Stimulated activated CD8-positive, alpha-beta memory T cell treated with anti-CD3 and anti-CD28 coated beads, Interleukin-15, amount 100 ng/mL, for 48 hours (primary cell): Measurements from ENCODE around the gene RELN.

Experiments
- DNase-seq, 2 donors: peaks; one replicate each; pipeline ENCODE4 v3.0.0-alpha.2; 2020; ENCODE audit warnings: low read depth in 2 of 2

RELN gene

DNA sequence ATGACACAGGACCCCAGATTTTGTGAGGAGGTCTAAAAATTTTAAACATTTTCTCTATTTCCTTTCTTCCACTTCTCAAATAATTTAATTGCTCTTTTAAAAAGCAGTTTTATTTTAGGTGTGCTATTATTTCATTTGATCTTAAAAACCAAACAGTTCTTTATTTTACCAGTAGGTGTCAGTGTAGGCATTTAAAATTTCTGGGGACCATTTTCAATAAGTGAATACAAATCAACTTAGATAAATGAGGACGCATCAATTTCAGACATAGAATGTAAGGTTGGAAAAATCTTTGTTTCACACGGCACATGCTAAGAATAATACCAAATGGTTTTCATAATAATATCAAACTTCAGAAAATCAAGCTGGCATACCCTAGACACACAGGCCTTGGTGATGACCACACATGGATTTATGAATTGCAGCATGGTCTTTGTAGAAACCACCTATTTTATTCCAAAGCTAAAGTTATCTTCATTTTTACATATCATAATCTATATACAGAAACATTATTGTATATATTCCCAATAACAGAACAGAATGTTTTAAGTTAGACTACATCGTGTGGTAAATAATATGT, 415.9 kb downstream of the RELN start:
- no peak for DNase-seq

- no peak for DNase-seq
Observed at GRCh38 chr7:103571586-103571985, 417.9 kb downstream of the RELN start.

DNA sequence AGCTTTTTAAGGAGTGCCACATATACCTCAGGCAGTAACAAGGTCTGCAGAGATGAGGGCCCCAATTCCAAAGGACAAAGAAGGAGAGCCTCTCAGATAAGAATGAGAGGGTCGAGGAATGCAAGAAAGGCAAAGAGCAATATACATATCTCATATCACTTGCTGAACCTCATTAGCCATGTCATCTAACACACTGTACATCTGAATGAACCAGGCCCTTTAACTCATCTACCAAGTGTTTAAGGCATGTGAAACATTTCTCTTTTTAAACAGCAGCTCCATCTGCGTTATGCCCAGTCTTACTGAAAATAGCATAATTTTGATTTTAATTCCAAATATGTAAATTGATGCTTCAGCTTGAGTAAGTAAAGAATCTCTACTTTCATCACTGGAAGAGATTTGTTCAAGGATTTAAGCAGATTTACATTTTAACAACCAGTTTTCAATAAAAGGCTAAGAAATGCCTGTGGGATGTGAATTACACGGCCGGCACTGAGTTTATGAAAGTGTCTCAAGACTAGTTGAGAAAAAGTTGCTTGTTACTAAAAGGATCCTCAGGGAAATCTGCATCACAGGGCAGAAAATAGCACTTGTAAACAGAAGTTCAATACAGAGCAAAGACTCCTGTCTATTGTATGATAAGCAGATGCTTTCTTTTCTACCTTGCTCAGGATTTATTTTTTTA, 419.7 kb downstream of the RELN start:
- DNase-seq: no peak

GRCh38 chr7:103564416-103564815, 425.0 kb downstream of the RELN start:
- DNase-seq: no peak

DNA sequence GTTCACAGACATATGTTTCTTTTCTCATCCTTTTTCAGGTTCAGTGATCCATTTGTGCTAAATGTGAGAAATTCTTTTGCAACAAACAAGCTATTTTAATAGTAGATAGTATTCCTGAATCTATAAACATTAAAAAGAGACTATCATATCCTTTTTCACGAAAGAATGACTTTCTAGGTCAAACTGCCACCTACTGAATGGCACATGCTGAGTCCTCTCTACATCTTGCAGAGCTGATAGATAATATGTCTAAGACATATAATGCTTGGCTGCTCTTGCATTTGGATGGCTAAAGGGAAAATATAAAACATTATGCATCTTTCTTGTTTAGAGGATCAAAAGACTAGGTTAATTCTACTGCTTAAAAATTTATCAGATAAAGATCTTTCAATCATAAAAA, 429.3 kb downstream of the RELN start:
- no peak for DNase-seq

GRCh38 chr7:103551016-103551415, 438.4 kb downstream of the RELN start:
- DNase-seq: no peak

DNA sequence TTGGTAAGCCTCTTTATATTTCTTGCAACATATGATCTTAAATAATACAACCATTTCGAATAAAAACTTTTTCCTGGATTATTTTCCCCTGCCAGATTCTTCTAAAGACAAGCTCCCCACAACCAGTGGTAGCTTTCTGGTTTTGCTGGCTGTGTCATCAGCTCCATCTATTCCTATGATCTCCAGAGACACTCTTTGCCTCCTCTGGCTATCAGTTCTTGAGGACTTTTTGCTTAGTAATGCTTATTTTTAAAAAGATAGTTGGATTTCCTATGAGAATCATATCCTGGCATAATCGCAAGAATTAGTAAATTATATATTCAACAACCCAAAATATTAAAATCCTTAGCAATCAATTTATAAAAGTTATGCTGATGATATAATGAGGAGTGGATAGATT, 439.7 kb downstream of the RELN start:
- DNase-seq: no peak

DNA sequence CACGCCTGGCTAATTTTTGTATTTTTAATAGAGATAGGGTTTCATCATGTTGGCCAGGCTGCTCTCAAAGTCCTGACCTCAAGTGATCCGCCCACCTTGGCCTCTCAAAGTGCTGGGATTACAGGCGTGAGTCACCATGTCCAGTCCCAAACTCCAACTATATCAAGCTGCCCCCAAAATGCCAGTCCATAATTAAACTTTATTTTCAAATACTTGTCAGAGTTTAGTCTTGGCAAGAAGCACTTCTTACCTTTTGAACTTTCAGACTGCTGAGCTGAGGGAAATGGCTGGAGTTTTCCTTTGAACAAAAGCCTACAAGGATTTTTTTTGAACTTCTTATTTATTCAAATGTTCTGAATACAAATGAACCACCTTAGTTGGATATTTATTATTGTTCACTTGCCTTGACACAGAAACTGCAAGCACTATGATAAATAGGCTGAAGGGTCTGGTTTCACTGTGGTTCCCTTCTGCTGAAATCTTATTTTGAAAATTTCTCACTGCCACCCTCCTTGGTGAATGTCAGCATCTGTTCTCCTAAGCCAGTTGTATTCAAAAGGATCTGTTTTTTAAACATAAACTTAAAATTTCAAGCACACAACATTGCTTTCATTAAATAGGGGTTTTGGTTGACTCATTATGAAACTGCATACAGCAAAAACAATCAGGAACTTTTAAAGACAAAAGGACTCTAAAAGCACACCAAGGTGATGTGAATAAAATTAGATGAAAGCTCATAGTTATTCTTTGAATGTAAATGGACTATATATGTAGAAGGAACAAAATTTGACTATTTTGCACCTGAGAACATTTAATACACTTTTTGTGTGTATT, 441.8 kb downstream of the RELN start:
- no peak for DNase-seq

- no peak for DNase-seq
Observed at GRCh38 chr7:103542470-103542869, 447.0 kb downstream of the RELN start.

DNA sequence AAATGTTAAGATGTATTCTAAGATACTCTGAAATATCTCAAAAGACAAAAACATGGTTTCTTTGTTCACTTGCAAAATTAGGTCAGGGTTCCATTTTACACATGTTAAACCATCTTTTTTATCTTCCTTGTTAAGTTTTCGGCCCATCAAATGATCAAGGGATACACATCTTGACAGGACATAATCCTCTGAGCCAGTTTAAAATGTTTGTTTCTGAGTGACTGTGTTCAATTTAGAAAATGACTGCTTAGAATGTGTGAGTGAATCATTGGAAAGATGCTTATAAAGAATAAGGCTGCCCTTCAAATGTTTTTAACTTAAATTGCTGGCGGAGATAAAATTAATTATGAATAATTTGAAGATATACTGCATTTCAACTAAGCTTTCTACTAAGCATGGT, 447.5 kb downstream of the RELN start:
- no peak for DNase-seq

- DNase-seq: no peak
Observed at GRCh38 chr7:103541026-103541425, 448.4 kb downstream of the RELN start.

DNA sequence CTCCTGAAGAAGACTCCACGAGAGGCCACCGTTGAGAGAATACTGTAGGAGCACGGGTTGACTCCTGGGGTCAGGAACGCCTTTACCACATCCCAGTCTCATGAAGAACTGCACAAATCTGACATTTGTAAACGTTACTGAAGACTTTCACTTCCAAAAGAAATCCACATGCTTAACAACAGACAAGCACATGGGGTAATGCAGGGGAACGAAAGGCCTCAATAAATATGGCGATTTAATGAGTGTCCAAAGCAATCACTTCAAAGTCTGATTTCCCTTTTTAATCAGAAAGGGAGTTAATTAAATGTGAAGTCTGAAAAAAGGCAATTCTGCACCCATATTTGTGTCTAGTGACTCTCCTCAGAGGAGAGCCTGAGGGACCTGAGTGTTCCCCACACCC, 449.1 kb downstream of the RELN start:
- DNase-seq: no peak

DNA sequence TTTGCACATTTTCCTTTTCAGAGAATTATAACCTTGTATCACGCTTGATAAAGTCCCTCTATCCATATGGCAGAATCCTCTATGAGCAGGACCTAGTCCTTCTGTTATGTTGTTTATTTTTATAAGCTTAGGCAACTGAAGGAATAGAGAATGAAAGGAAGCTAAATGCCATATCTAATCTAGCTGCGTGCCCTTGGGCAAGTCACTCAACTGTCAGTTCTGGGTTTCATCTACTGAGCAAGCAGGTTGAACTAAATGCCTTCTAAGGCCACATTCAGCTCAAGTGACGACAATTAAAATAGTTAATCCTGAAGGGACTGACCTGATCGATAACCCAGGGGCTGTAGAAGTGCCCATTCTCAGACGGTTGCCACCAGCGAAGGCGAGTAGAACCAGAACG, 449.6 kb downstream of the RELN start:
- no peak for DNase-seq

- DNase-seq: no peak
Observed at GRCh38 chr7:103538964-103539709, 450.3 kb downstream of the RELN start.

DNA sequence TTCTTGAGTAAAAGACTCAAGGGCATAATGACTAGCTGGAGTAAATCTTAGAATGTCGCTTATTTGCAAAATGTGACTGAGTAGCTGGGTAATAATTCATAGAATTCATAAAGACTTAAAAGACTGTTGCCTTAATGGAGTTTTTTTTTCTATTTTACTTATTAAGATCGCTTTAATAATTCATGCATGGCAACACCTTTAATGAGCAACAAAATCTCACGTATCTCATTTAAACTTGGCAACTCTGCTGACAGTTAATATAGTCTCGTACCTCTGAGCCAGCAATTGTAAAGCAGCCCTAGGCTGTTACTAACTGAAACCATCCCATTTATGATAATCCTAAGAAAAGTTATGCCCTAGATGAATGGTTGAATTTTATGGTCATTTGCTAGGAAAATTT, 455.7 kb downstream of the RELN start:
- DNase-seq: no peak

DNA sequence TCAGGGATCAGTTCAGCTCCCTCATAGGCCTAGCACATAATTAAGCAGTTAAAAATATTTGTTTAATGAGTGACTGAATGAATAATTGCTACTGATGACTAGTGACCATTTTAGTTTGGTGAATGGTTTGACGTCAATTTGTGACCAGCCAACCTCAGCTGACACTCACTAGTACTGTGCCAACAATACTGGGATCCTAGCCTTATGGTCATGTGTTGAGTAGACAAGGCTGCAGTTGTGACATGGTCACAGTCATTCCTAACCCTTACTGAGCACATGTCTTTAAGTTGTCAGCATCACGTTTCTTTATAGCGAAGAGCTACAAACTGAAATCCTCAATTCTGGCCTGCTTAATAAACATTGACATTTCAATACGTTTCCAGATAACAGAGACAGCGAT, 456.5 kb downstream of the RELN start:
- DNase-seq: no peak

GRCh38 chr7:103528152-103528551, 461.3 kb downstream of the RELN start:
- DNase-seq: no peak

GRCh38 chr7:103525937-103526336, 463.5 kb downstream of the RELN start:
- DNase-seq: no peak

GRCh38 chr7:103524042-103524907, 465.2 kb downstream of the RELN start:
- no peak for DNase-seq

DNA sequence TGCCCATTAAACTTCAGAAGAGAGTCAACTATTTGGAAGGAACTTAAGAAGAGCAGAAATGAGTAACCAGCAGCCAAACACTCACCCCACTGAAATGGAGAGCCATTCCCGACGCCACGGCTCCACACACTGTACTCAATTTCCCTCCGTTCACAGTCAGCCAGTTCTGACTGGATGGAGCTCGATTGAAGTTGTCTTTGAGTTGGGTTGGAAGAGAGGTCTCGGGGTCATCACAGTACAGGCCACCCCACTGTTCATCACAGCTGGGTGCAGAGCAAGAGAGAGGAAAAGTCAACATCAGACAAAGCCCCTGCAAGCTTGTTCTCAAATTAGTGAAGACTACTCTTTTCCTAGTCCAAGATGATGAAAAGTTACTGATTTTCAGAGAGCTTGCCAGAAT, 467.5 kb downstream of the RELN start:
- DNase-seq: no peak

DNA sequence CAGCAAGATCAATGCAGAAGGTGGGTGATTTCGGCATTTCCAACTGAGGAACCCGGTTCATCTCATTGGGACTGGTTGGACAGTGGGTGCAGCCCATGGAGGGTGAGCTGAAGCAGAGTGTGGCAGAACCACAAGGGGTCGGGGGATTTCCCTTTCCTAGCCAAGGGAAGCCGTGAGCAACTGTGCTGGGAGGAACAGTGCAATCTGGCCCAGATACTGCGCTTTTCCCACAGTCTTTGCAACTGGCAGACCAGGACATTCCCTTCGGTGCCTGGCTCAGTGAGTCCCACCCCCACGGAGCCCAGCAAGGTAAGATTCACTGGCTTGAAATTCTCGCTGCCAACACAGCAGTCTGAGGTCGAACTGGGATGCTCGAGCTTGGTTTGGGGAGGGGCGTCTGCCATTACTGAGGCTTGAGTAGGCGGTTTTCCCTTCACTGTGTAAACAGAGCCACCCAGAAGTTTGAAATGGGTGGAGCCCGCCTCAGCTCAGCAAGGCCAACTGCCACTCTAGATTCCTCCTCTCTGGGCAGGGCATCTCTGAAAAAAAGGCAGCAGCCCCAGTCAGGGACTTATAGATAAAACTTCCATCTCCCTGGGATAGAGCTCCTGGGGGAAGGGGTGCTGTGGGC, 484.8 kb downstream of the RELN start:
- no peak for DNase-seq
